Uterus (tissue), 4 donors: Measurements from ENCODE around the gene NOTCH1. TPM values are rescaled to one million over a fixed set of nuclear protein-coding genes. Genes with fewer than 3 reads are reported as not detected.

Experiments
- DNase-seq, 2 donors: peaks; one replicate each; pipeline ENCODE4 v3.0.0-alpha.2; 2019 to 2020
- H3K27ac ChIP-seq, 2 donors: fragments of 200-600 bp; sonication (generic); 1 replicate in 1 of 2; 2 replicates in 1 of 2; pipeline ENCODE4 v1.5.1; 2016 to 2018
- H3K27me3 ChIP-seq, 2 donors: fragments of 200-600 bp; sonication (generic); one replicate each; pipeline ENCODE4 v1.5.1; 2018 to 2019; ENCODE audit warnings: control low read depth in 1 of 2
- H3K36me3 ChIP-seq, 2 donors: fragments of 200-600 bp; sonication (generic); one replicate each; pipeline ENCODE4 v1.5.1; 2019; ENCODE audit warnings: control low read depth in 1 of 2
- H3K4me1 ChIP-seq, 2 donors: fragments of 200-600 bp; sonication (generic); one replicate each; pipeline ENCODE4 v1.5.1; 2018 to 2019; ENCODE audit warnings: control low read depth in 1 of 2
- H3K4me3 ChIP-seq, 2 donors: fragments of 200-600 bp; sonication (generic); 1 replicate in 1 of 2; 2 replicates in 1 of 2; pipeline ENCODE4 v1.5.1; 2018 to 2019; ENCODE audit warnings: mild to moderate bottlenecking in 1 of 2
- H3K9me3 ChIP-seq, 2 donors: fragments of 200-600 bp; sonication (generic); one replicate each; pipeline ENCODE4 v1.5.1; 2019; ENCODE audit warnings: control low read depth in 1 of 2
- CTCF ChIP-seq, 4 experiments: fragments of 200-600 bp in 2 of 4; fragments of 450-650 bp in 2 of 4; sonication (generic) in 2 of 4; IDR thresholded peaks; one replicate each; pipeline ENCODE4 v1.5.1; 2016 to 2019; ENCODE audit warnings: antibody characterized with exemption in 4 of 4, mild to moderate bottlenecking in 2 of 4, moderate library complexity in 1 of 4
- POLR2A ChIP-seq, 2 donors: fragments of 450-650 bp; IDR thresholded peaks; one replicate each; pipeline ENCODE4 v1.6.1; 2016; ENCODE audit warnings: antibody characterized with exemption in 2 of 2, mild to moderate bottlenecking in 1 of 2, moderate library complexity in 1 of 2
- intact Hi-C: fragments of 100-400 bp; cut with DNase I; formaldehyde crosslinking; loops from one replicate; pipeline ENCODE4 v1.15.1; 2023; ENCODE audit warnings: low total_unique reads
- total RNA-seq, 4 donors: library from RNA; depleted of rRNA in 3 of 4; stranded (reverse); fragments of >200 nt in 3 of 4; gene quantifications; one replicate each; pipeline versions ENCODE4 v1.1.0 to v1.2.4, GENCODE V29; 2014 to 2023
- donor health status: DM: yes; HTN: yes; CAD: no.

Gene NOTCH1
- 100 to 1,000 TPM in 1 of 4 donors, 10 to 100 TPM in 3; 19.7 to 109 (median 35.6) TPM for total RNA-seq

GRCh38 chr9:136545965-136546696 lies at the start of gene NOTCH1:
Gene NOTCH1 (minus strand): TSS chr9:136546048. CDS start chr9:136545786, 262 bp downstream.
- peak in 1 of 4 experiments; percentile 35 for TF ChIP-seq CTCF (IDR thresholded peaks at IDR 0.05)
- TF ChIP-seq POLR2A (IDR thresholded peaks at IDR 0.05): peak; percentile 57 to 58
- peak within 1 kb of the TSS; percentile 56 to 84 for H3K4me3 ChIP-seq
- peaks cover 6 to 23% of the 10 kb centered on the region in 2 donors for H3K4me1 ChIP-seq
- no peaks in the 10 kb centered on the region for H3K9me3 ChIP-seq
- intact Hi-C loops: loop anchor here (10.0 kb wide), 1 partner anchor 61 kb away; the partner anchor contains the start of gene SEC16A
- H3K27me3 ChIP-seq: no peaks in the 10 kb centered on the region
- H3K36me3 ChIP-seq: no peaks in the 10 kb centered on the region
- H3K27ac ChIP-seq: peak within 1 kb of the TSS; percentile 90 to 91
- DNase-seq: peak; percentile 88 to 92

GRCh38 chr9:136594492-136594891 lies 48.6 kb upstream of the NOTCH1 start:
- H3K4me3 ChIP-seq: no peak overlapping the region
- H3K27ac ChIP-seq: no peak overlapping the region
- no peaks in the 10 kb centered on the region for H3K27me3 ChIP-seq
- intact Hi-C loops: no loop called here
- no peak for DNase-seq
- no peaks in the 10 kb centered on the region for H3K9me3 ChIP-seq
- no peaks in the 10 kb centered on the region for H3K4me1 ChIP-seq
- H3K36me3 ChIP-seq: no peaks in the 10 kb centered on the region
- TF ChIP-seq POLR2A (IDR thresholded peaks at IDR 0.05): no peak
- TF ChIP-seq CTCF (IDR thresholded peaks at IDR 0.05): no peak

GRCh38 chr9:136593581-136593980 lies 47.7 kb upstream of the NOTCH1 start:
- H3K27me3 ChIP-seq: no peaks in the 10 kb centered on the region
- DNase-seq: no peak
- H3K27ac ChIP-seq: no peak overlapping the region
- H3K4me3 ChIP-seq: no peak overlapping the region
- no peak for TF ChIP-seq POLR2A (IDR thresholded peaks at IDR 0.05)
- no peak for TF ChIP-seq CTCF (IDR thresholded peaks at IDR 0.05)
- peaks cover 0 to under 1% of the 10 kb centered on the region in 2 donors for H3K4me1 ChIP-seq
- intact Hi-C loops: no loop called here
- H3K9me3 ChIP-seq: no peaks in the 10 kb centered on the region
- H3K36me3 ChIP-seq: no peaks in the 10 kb centered on the region

- Histone ChIP-seq H3K4me1 (peaks cover 8 to 10% of the 10 kb centered on the region in 2 donors), H3K36me3 (no peaks in the 10 kb centered on the region), H3K27ac (no peak overlapping the region), H3K9me3 (no peaks in the 10 kb centered on the region), H3K27me3 (no peaks in the 10 kb centered on the region), H3K4me3 (no peak overlapping the region)
- TF ChIP-seq POLR2A (IDR thresholded peaks at IDR 0.05): no peak
- TF ChIP-seq CTCF (IDR thresholded peaks at IDR 0.05): no peak
- intact Hi-C loops: no loop called here
- DNase-seq: no peak
These were observed 46.8 kb upstream of the NOTCH1 start for GRCh38 chr9:136592666-136593065.
